HCT116 (cell line): ENCODE data around the gene IQCK. TPM values are rescaled to one million over a fixed set of nuclear protein-coding genes. Genes with fewer than 3 reads are reported as not detected.

ENCODE experiments used
- ATAC-seq: fragments of 200-7000 bp; cut with Tn5 transposase; 2 replicates; pipeline ENCODE4 v1.9.1; 2020; ENCODE audit warnings: mild to moderate bottlenecking, moderate library complexity
- BruUV-seq: library from RNA; stranded (reverse); fragments of 400-500 nt; replicated peaks from 2 replicates; lab custom pipeline; 2021; lab: Mats Ljungman, UMichigan
- CTCF ChIA-PET: fragments of 300-600 bp; sonication (Branson Sonifier 250); formaldehyde crosslinking; loops from one replicate; lab custom pipeline; 2021; ENCODE audit warnings: antibody characterized with exemption; lab: Charles Lee
- POLR2A ChIA-PET: fragments of 300-600, 350-600 bp; sonication (Branson Sonifier 250); formaldehyde crosslinking; loops from one replicate; lab custom pipeline; 2021; ENCODE audit warnings: antibody characterized with exemption; lab: Charles Lee
- RAD21 ChIA-PET, 2 experiments: fragments of 300-600 bp; sonication (Branson Sonifier 250); formaldehyde crosslinking; loops; one replicate each; lab custom pipeline; 2023; ENCODE audit warnings: low total read pairs in 2 of 2; ENCODE audit not compliant: uncharacterized antibody in 2 of 2, unreplicated experiment in 2 of 2, low non-redundant PET in 1 of 2; lab: Charles Lee
- DNase-seq: peaks from one replicate; pipeline ENCODE4 v3.0.0-alpha.2; 2010; ENCODE audit warnings: low read depth, low spot score
- H2AFZ ChIP-seq: fragments of 200-600 bp; shearing (Covaris generic), sonication (generic); 2 replicates; pipeline ENCODE4 v1.6.1; 2017; ENCODE audit warnings: low read depth, mixed run types, mixed read lengths, antibody characterized with exemption, low read length; ENCODE audit not compliant: poor library complexity, severe bottlenecking
- H3K27ac ChIP-seq: 2 replicates; pipeline ENCODE4 v1.5.1; 2012; ENCODE audit warnings: low read depth, low read length
- H3K27me3 ChIP-seq: fragments of 200-600 bp; sonication (generic); 2 replicates; pipeline ENCODE4 v1.6.1; 2016; ENCODE audit warnings: mixed run types, low read length, mixed read lengths; ENCODE audit not compliant: insufficient read depth
- H3K36me3 ChIP-seq, 2 experiments: fragments of 200-500 bp in 1 of 2; fragments of 200-600 bp in 1 of 2; sonication (Bioruptor generic) in 1 of 2; sonication (generic) in 1 of 2; 2 replicates each; pipeline versions ENCODE4 v1.5.1 to v1.6.1; 2014 to 2016; ENCODE audit warnings: low read length in 2 of 2, inconsistent platforms in 1 of 2, mixed read lengths in 1 of 2, mixed run types in 1 of 2; ENCODE audit not compliant: insufficient read depth in 2 of 2, control insufficient read depth in 1 of 2
- H3K4me1 ChIP-seq, 2 experiments: fragments of 200-600 bp in 1 of 2; sonication (generic) in 1 of 2; 2 replicates each; pipeline versions ENCODE4 v1.5.1 to v1.6.1; 2012 to 2017; ENCODE audit warnings: low read length in 2 of 2, inconsistent platforms in 1 of 2, mild to moderate bottlenecking in 1 of 2, mixed read lengths in 1 of 2, mixed run types in 1 of 2, moderate library complexity in 1 of 2; ENCODE audit not compliant: insufficient read depth in 2 of 2, control insufficient read depth in 1 of 2
- H3K4me2 ChIP-seq: fragments of 200-600 bp; sonication (generic); 2 replicates; pipeline ENCODE4 v1.6.1; 2017; ENCODE audit warnings: mixed run types, low read length, mixed read lengths
- H3K4me3 ChIP-seq, 2 experiments: fragments of 200-600 bp in 1 of 2; sonication (generic) in 1 of 2; replicated peaks in 1 of 2; 2 replicates each; pipeline ENCODE4 v1.5.1; 2011 to 2016; ENCODE audit warnings: low read length in 2 of 2, control low read depth in 1 of 2, low read depth in 1 of 2, mild to moderate bottlenecking in 1 of 2, mixed read lengths in 1 of 2, mixed run types in 1 of 2
- H3K79me2 ChIP-seq: fragments of 200-600 bp; sonication (generic); 2 replicates; pipeline ENCODE4 v1.6.1; 2017; ENCODE audit warnings: mild to moderate bottlenecking, mixed run types, low read length, moderate library complexity, mixed read lengths; ENCODE audit not compliant: insufficient read depth
- H3K9ac ChIP-seq: fragments of 200-600 bp; sonication (generic); 2 replicates; pipeline ENCODE4 v1.6.1; 2016; ENCODE audit warnings: low read length, mixed read lengths
- H3K9me2 ChIP-seq: fragments of 200-600 bp; sonication (generic), shearing (Covaris generic); 2 replicates; pipeline ENCODE4 v1.6.1; 2017; ENCODE audit warnings: mixed run types, mild to moderate bottlenecking, moderate library complexity; ENCODE audit not compliant: insufficient read depth
- H3K9me3 ChIP-seq, 2 experiments: fragments of 200-500 bp in 1 of 2; fragments of 200-600 bp in 1 of 2; sonication (Bioruptor generic) in 1 of 2; sonication (generic) in 1 of 2; 2 replicates each; pipeline ENCODE4 v1.6.1; 2014 to 2017; ENCODE audit warnings: low read length in 2 of 2, mixed read lengths in 2 of 2, inconsistent platforms in 1 of 2, low read depth in 1 of 2, mild to moderate bottlenecking in 1 of 2, mixed run types in 1 of 2, moderate library complexity in 1 of 2; ENCODE audit not compliant: control insufficient read depth in 1 of 2, insufficient read depth in 1 of 2
- H4K20me1 ChIP-seq: fragments of 200-600 bp; sonication (generic), shearing (Covaris generic); 2 replicates; pipeline ENCODE4 v1.6.1; 2017; ENCODE audit warnings: mixed run types, mild to moderate bottlenecking, moderate library complexity; ENCODE audit not compliant: insufficient read depth
- CEBPB ChIP-seq: IDR thresholded peaks from 2 replicates; pipeline ENCODE4 v1.6.1; 2012; ENCODE audit warnings: low read depth
- EGR1 ChIP-seq: IDR thresholded peaks from 2 replicates; pipeline ENCODE4 v1.6.1; 2012; ENCODE audit warnings: low read depth
- ELF1 ChIP-seq: IDR thresholded peaks from 2 replicates; pipeline ENCODE4 v1.6.1; 2012; ENCODE audit warnings: low read depth, borderline replicate concordance
- EZH2 ChIP-seq: fragments of 200-600 bp; sonication (generic); IDR thresholded peaks from 2 replicates; pipeline ENCODE4 v1.6.1; 2017; ENCODE audit warnings: antibody characterized with exemption, mixed run types
- EZH2phosphoT487 ChIP-seq: fragments of 200-600 bp; IDR thresholded peaks from 2 replicates; pipeline ENCODE4 v1.6.1; 2018; ENCODE audit warnings: antibody characterized with exemption, borderline replicate concordance
- FOSL1 ChIP-seq: IDR thresholded peaks from 2 replicates; pipeline ENCODE4 v1.6.1; 2012; ENCODE audit warnings: low read depth
- JUND ChIP-seq: IDR thresholded peaks from 2 replicates; pipeline ENCODE4 v1.6.1; 2012
- RAD21 ChIP-seq: IDR thresholded peaks from 2 replicates; pipeline ENCODE4 v1.6.1; 2012; ENCODE audit warnings: low read depth, mild to moderate bottlenecking
- TCF7L2 ChIP-seq: IDR thresholded peaks from 2 replicates; pipeline ENCODE4 v1.7.0; 2011; ENCODE audit warnings: borderline replicate concordance, inconsistent platforms; ENCODE audit not compliant: insufficient read depth, insufficient read length; ENCODE audit errors: extremely low read depth
- ZFX ChIP-seq: fragments of 450-650 bp; IDR thresholded peaks from 2 replicates; pipeline ENCODE4 v1.6.1; 2017
- ZNF274 ChIP-seq: fragments of 200-500 bp; sonication (Bioruptor generic); IDR thresholded peaks from 2 replicates; pipeline ENCODE4 v1.6.1; 2014; ENCODE audit warnings: mild to moderate bottlenecking, low read depth, low read length, inconsistent platforms
- intact Hi-C: fragments of 100-400 bp; cut with micrococcal nuclease; formaldehyde crosslinking; loops from 2 replicates; pipeline ENCODE4 v1.10.0; 2022
- total RNA-seq: library from RNA; stranded (reverse); gene quantifications from one replicate; pipeline ENCODE4 v1.2.1, GENCODE V29; 2021; ENCODE audit not compliant: unreplicated experiment
- TF ChIP-seq, protein P1 (sequence below), 3 experiments: fragments of 200-600 bp in 1 of 3; sonication (generic) in 1 of 3; IDR thresholded peaks in 2 of 3; conservative IDR thresholded peaks in 1 of 3; 2 replicates each; pipeline ENCODE4 v1.5.1; 2012 to 2017; ENCODE audit warnings: low read depth in 2 of 3, low read length in 2 of 3, antibody characterized with exemption in 1 of 3, borderline replicate concordance in 1 of 3, control low read depth in 1 of 3, mild to moderate bottlenecking in 1 of 3, mixed read lengths in 1 of 3, mixed run types in 1 of 3, moderate library complexity in 1 of 3; ENCODE audit not compliant: insufficient read depth in 1 of 3
- TF ChIP-seq, protein P2 (sequence below): IDR thresholded peaks from 2 replicates; pipeline ENCODE4 v1.6.1; 2012; ENCODE audit warnings: low read depth
- TF ChIP-seq, protein P3 (sequence below): IDR thresholded peaks from 2 replicates; pipeline ENCODE4 v1.6.1; 2012

Gene IQCK
- total RNA-seq, 1 experiment from 2014 or later = 11.8 TPM

DNA sequence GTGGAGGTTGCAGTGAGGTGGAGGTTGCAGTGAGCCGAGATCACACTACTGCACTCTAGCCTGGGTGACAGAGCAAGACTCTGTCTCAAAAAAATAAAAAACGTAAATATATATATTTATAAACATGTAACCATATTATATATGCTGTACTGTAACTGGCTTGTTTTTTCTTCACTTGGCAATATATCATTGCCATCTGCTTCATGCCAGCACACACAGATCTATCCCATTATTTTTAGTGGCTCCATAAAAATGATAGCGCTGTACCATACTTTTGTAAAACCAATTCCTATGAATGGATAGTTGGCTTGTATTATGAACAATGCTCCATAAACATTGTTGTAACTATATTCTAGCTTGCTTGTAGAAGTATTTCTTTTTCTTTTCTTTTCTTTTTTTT lies 117.1 kb downstream of the IQCK start:
- Histone ChIP-seq H3K27ac (no peak overlapping the region), H2AFZ (no peak overlapping the region), H3K4me3 (no peak overlapping the region), H3K9me3 (no peaks in the 10 kb centered on the region), H3K9me2 (no peaks in the 10 kb centered on the region), H3K27me3 (no peaks in the 10 kb centered on the region), H3K79me2 (no peaks in the 10 kb centered on the region), H3K4me2 (no peak overlapping the region), H3K9ac (no peak overlapping the region), H4K20me1 (no peaks in the 10 kb centered on the region; the same call in 1 of the 2 replicates), H3K4me1 (peaks cover 0 to 11% of the 10 kb centered on the region in 2 experiments; a peak in 1 of 4 replicates), H3K36me3 (no peaks in the 10 kb centered on the region)
- no peak for TF ChIP-seq ELF1
- TF ChIP-seq FOSL1 = no peak
- TF ChIP-seq, protein P1, sequence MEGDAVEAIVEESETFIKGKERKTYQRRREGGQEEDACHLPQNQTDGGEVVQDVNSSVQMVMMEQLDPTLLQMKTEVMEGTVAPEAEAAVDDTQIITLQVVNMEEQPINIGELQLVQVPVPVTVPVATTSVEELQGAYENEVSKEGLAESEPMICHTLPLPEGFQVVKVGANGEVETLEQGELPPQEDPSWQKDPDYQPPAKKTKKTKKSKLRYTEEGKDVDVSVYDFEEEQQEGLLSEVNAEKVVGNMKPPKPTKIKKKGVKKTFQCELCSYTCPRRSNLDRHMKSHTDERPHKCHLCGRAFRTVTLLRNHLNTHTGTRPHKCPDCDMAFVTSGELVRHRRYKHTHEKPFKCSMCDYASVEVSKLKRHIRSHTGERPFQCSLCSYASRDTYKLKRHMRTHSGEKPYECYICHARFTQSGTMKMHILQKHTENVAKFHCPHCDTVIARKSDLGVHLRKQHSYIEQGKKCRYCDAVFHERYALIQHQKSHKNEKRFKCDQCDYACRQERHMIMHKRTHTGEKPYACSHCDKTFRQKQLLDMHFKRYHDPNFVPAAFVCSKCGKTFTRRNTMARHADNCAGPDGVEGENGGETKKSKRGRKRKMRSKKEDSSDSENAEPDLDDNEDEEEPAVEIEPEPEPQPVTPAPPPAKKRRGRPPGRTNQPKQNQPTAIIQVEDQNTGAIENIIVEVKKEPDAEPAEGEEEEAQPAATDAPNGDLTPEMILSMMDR (IDR thresholded peaks at IDR 0.05 in 2 of 3, conservative IDR thresholded peaks at IDR 0.05 in 1 of 3; ENCODE audit: borderline replicate concordance in 1 of 3, insufficient read depth in 1 of 3, low read depth in 2 of 3, low read length in 2 of 3) = no peak
- TF ChIP-seq EZH2phosphoT487 = no peak
- TF ChIP-seq, protein P2, sequence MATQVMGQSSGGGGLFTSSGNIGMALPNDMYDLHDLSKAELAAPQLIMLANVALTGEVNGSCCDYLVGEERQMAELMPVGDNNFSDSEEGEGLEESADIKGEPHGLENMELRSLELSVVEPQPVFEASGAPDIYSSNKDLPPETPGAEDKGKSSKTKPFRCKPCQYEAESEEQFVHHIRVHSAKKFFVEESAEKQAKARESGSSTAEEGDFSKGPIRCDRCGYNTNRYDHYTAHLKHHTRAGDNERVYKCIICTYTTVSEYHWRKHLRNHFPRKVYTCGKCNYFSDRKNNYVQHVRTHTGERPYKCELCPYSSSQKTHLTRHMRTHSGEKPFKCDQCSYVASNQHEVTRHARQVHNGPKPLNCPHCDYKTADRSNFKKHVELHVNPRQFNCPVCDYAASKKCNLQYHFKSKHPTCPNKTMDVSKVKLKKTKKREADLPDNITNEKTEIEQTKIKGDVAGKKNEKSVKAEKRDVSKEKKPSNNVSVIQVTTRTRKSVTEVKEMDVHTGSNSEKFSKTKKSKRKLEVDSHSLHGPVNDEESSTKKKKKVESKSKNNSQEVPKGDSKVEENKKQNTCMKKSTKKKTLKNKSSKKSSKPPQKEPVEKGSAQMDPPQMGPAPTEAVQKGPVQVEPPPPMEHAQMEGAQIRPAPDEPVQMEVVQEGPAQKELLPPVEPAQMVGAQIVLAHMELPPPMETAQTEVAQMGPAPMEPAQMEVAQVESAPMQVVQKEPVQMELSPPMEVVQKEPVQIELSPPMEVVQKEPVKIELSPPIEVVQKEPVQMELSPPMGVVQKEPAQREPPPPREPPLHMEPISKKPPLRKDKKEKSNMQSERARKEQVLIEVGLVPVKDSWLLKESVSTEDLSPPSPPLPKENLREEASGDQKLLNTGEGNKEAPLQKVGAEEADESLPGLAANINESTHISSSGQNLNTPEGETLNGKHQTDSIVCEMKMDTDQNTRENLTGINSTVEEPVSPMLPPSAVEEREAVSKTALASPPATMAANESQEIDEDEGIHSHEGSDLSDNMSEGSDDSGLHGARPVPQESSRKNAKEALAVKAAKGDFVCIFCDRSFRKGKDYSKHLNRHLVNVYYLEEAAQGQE = no peak
- TF ChIP-seq ZFX = no peak
- TF ChIP-seq CEBPB = no peak
- no peak for TF ChIP-seq ZNF274
- TF ChIP-seq, protein P3, sequence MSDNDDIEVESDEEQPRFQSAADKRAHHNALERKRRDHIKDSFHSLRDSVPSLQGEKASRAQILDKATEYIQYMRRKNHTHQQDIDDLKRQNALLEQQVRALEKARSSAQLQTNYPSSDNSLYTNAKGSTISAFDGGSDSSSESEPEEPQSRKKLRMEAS = no peak
- no peak for TF ChIP-seq TCF7L2
- TF ChIP-seq EZH2 = no peak
- TF ChIP-seq EGR1 = no peak
- TF ChIP-seq RAD21 = no peak
- TF ChIP-seq JUND = no peak
- POLR2A ChIA-PET = no interaction called here
- RAD21 ChIA-PET = no interaction called here
- CTCF ChIA-PET = no interaction called here
- no TSS peak for BruUV-seq
- intact Hi-C loops = no loop called here
- DNase-seq (no peak), ATAC-seq (no peak)
